Endothelial cell (in vitro differentiated cells): ENCODE results near the gene DCANP1. TPM values are rescaled to one million over a fixed set of nuclear protein-coding genes. Genes with fewer than 3 reads are reported as not detected.

ENCODE experiments used
- DNase-seq: peaks from one replicate; pipeline ENCODE4 v3.0.0; 2021; ENCODE audit warnings: low spot score
- H3K27ac Mint-ChIP-seq: one replicate; pipeline ENCODE4 v1.8.0; 2021; ENCODE audit warnings: mixed read lengths, inconsistent platforms; ENCODE audit not compliant: unreplicated experiment
- H3K27me3 Mint-ChIP-seq: one replicate; pipeline ENCODE4 v1.8.0; 2021; ENCODE audit warnings: mild to moderate bottlenecking, moderate library complexity, mixed read lengths, inconsistent platforms; ENCODE audit not compliant: unreplicated experiment
- H3K36me3 Mint-ChIP-seq: one replicate; pipeline ENCODE4 v1.8.0; 2021; ENCODE audit warnings: mild to moderate bottlenecking, low read depth, mixed read lengths, inconsistent platforms; ENCODE audit not compliant: unreplicated experiment
- H3K4me1 Mint-ChIP-seq: one replicate; pipeline ENCODE4 v1.8.0; 2021; ENCODE audit warnings: mild to moderate bottlenecking, mixed read lengths, inconsistent platforms; ENCODE audit not compliant: unreplicated experiment
- H3K4me3 Mint-ChIP-seq: one replicate; pipeline ENCODE4 v1.8.0; 2021; ENCODE audit warnings: mild to moderate bottlenecking, mixed read lengths, inconsistent platforms; ENCODE audit not compliant: unreplicated experiment
- H3K9me3 Mint-ChIP-seq: one replicate; pipeline ENCODE4 v1.8.0; 2021; ENCODE audit warnings: mixed read lengths, inconsistent platforms; ENCODE audit not compliant: unreplicated experiment
- CTCF ChIP-seq: fragments of 200-600 bp; sonication (generic); IDR thresholded peaks from one replicate; pipeline ENCODE4 v1.5.0; 2021; ENCODE audit warnings: antibody characterized with exemption; ENCODE audit not compliant: unreplicated experiment
- total RNA-seq: library from RNA; stranded (reverse); fragmentation: NEBNext Ultra II Directional; extraction: Animal tissue kit (Norgen Biotek cat#: 25700); gene quantifications from one replicate; pipeline ENCODE4 v1.2.1, GENCODE V29; 2021; ENCODE audit not compliant: unreplicated experiment

Gene DCANP1
- total RNA-seq, 1 donor from 2014 or later, result not detected

GRCh38 chr5:135398855-135399793, 48.0 kb downstream of the DCANP1 start, which contains the start of gene MACROH2A1:
TSS of gene MACROH2A1 (minus strand) at chr5:135399231. CDS start at chr5:135389093, 10,138 bp downstream.
- Mint-ChIP-seq H3K36me3 (peaks cover 5% of the 10 kb centered on the region), H3K27me3 (peaks cover 10% of the 10 kb centered on the region), H3K27ac (peak within 1 kb of the TSS; percentile 81), H3K4me1 (peaks cover 26% of the 10 kb centered on the region), H3K4me3 (peak within 1 kb of the TSS; percentile 97), H3K9me3 (no peaks in the 10 kb centered on the region)
- peak; percentile 88 for DNase-seq
- no peak for TF ChIP-seq CTCF

GRCh38 chr5:135398160-135398854, 48.8 kb downstream of the DCANP1 start:
- H3K27me3 Mint-ChIP-seq, result peaks cover 10% of the 10 kb centered on the region
- no peak for TF ChIP-seq CTCF
- peaks cover 26% of the 10 kb centered on the region for H3K4me1 Mint-ChIP-seq
- H3K4me3 Mint-ChIP-seq, result peak overlapping the region; percentile 90
- H3K36me3 Mint-ChIP-seq, result peaks cover 5% of the 10 kb centered on the region
- no peaks in the 10 kb centered on the region for H3K9me3 Mint-ChIP-seq
- DNase-seq, result peak; percentile 48
- peak overlapping the region; percentile 65 for H3K27ac Mint-ChIP-seq

GRCh38 chr5:135397084-135397483, 50.1 kb downstream of the DCANP1 start:
- no peak for DNase-seq
- peak overlapping the region; percentile 53 for H3K4me3 Mint-ChIP-seq
- no peaks in the 10 kb centered on the region for H3K9me3 Mint-ChIP-seq
- peaks cover 12% of the 10 kb centered on the region for H3K36me3 Mint-ChIP-seq
- TF ChIP-seq CTCF, result no peak
- H3K4me1 Mint-ChIP-seq, result peaks cover 26% of the 10 kb centered on the region
- peaks cover 10% of the 10 kb centered on the region for H3K27me3 Mint-ChIP-seq
- no peak overlapping the region for H3K27ac Mint-ChIP-seq

- no peak for DNase-seq
- Mint-ChIP-seq H3K4me3 (no peak overlapping the region), H3K36me3 (peaks cover 12% of the 10 kb centered on the region), H3K27me3 (peaks cover 10% of the 10 kb centered on the region), H3K4me1 (peaks cover 27% of the 10 kb centered on the region), H3K27ac (no peak overlapping the region), H3K9me3 (no peaks in the 10 kb centered on the region)
- no peak for TF ChIP-seq CTCF
Observed at GRCh38 chr5:135396459-135397055, 50.6 kb downstream of the DCANP1 start.
